Naive thymus-derived CD8-positive, alpha-beta T cell (primary cell): ENCODE data around the gene STX16. TPM values are rescaled to one million over a fixed set of nuclear protein-coding genes. Genes with fewer than 3 reads are reported as not detected.

Experiments used
- ATAC-seq, 2 donors: fragments of 150-1000 bp; cut with Tn5 transposase in 1 of 2; sonication (Bioruptor Pico), chemical (Tn5 transposase) in 1 of 2; 1 replicate in 1 of 2; 2 replicates in 1 of 2; pipeline ENCODE4 v1.10.0; 2021; ENCODE audit warnings: mild to moderate bottlenecking in 2 of 2, moderate library complexity in 2 of 2
- POLR2A ChIA-PET: fragments of 350-600 bp; sonication (Branson Sonifier 250); formaldehyde crosslinking; loops from one replicate; lab custom pipeline; 2021; ENCODE audit warnings: antibody characterized with exemption; lab: Charles Lee
- DNase-seq, 10 donors: peaks; one replicate each; pipeline versions ENCODE4 v3.0.0 to v3.0.0-alpha.2; 2020 to 2022
- H3K27ac Mint-ChIP-seq, 10 donors: one replicate each; pipeline ENCODE4 v1.8.0; 2020 to 2022; ENCODE audit warnings: mild to moderate bottlenecking in 10 of 10, mixed read lengths in 10 of 10, moderate library complexity in 4 of 10, inconsistent platforms in 1 of 10
- H3K27me3 Mint-ChIP-seq, 5 donors: one replicate each; pipeline ENCODE4 v1.8.0; 2021 to 2022; ENCODE audit warnings: mixed read lengths in 5 of 5
- H3K36me3 Mint-ChIP-seq, 3 donors: one replicate each; pipeline ENCODE4 v1.8.0; 2020 to 2022; ENCODE audit warnings: mixed read lengths in 3 of 3, mild to moderate bottlenecking in 2 of 3, inconsistent platforms in 1 of 3
- H3K4me1 Mint-ChIP-seq, 4 donors: one replicate each; pipeline ENCODE4 v1.8.0; 2021 to 2022; ENCODE audit warnings: mixed read lengths in 4 of 4
- H3K4me3 Mint-ChIP-seq, 10 donors: one replicate each; pipeline ENCODE4 v1.8.0; 2020 to 2022; ENCODE audit warnings: mild to moderate bottlenecking in 10 of 10, mixed read lengths in 10 of 10, moderate library complexity in 6 of 10, inconsistent platforms in 1 of 10
- H3K9me3 Mint-ChIP-seq, 9 donors: one replicate each; pipeline ENCODE4 v1.8.0; 2020 to 2022; ENCODE audit warnings: mixed read lengths in 9 of 9, mild to moderate bottlenecking in 3 of 9, inconsistent platforms in 1 of 9, moderate library complexity in 1 of 9
- polyA plus RNA-seq, 3 donors: library from polyadenylated mRNA; unstranded; fragments of 300-500 nt; fragmentation: Illumina TruSeq; gene quantifications; one replicate each; pipeline ENCODE4 v1.2.3, GENCODE V29; 2021
- total RNA-seq, 8 experiments: library from RNA in 2 of 8; stranded (reverse) in 2 of 8; gene quantifications; one replicate each; pipeline ENCODE4 v1.2.3 and lab custom pipeline; 2021 to 2026

Gene STX16
- total and polyA plus RNA-seq, 5 experiments from 2014 or later = 23.2 to 205 (median 35.9) TPM

- DNase-seq = no peak
- peaks cover 0 to 14% (median 3%) of the 10 kb centered on the region in 4 donors for H3K4me1 Mint-ChIP-seq
- peak overlapping the region in 2 of 10 donors; percentile 6 to 29 for H3K27ac Mint-ChIP-seq
- H3K9me3 Mint-ChIP-seq = no peaks in the 10 kb centered on the region
- H3K36me3 Mint-ChIP-seq = peaks cover 0 to 86% (median 19%) of the 10 kb centered on the region in 3 donors
- POLR2A ChIA-PET = no interaction called here
- ATAC-seq = no peak
- H3K27me3 Mint-ChIP-seq = no peaks in the 10 kb centered on the region
- H3K4me3 Mint-ChIP-seq = no peak overlapping the region
These were observed 22.0 kb downstream of the STX16 start for GRCh38 chr20:58673119-58673518.

GRCh38 chr20:58675146-58675584 lies 24.1 kb downstream of the STX16 start:
- ATAC-seq (no peak), DNase-seq (no peak)
- POLR2A ChIA-PET = interaction anchor here (1.0 kb wide), 1 partner anchor 12 kb away, joined by 3 read pairs; no protein-coding TSS in a partner anchor
- Mint-ChIP-seq H3K4me1 (peaks cover 0 to 6% (median 2%) of the 10 kb centered on the region in 4 donors), H3K27ac (no peak overlapping the region), H3K36me3 (peaks cover 0 to 90% (median 24%) of the 10 kb centered on the region in 3 donors), H3K9me3 (no peaks in the 10 kb centered on the region), H3K4me3 (no peak overlapping the region), H3K27me3 (no peaks in the 10 kb centered on the region)

GRCh38 chr20:58675641-58676040 lies 24.6 kb downstream of the STX16 start:
- peak overlapping the region in 1 of 10 donors; percentile 20 for H3K27ac Mint-ChIP-seq

GRCh38 chr20:58676161-58676560 lies 25.1 kb downstream of the STX16 start:
- ATAC-seq (no peak), DNase-seq (no peak)
- peaks cover 0 to 91% (median 23%) of the 10 kb centered on the region in 3 donors for H3K36me3 Mint-ChIP-seq
- POLR2A ChIA-PET = no interaction called here
- no peak overlapping the region for H3K4me3 Mint-ChIP-seq
- peak overlapping the region in 2 of 10 donors; percentile 20 to 57 for H3K27ac Mint-ChIP-seq
- no peaks in the 10 kb centered on the region for H3K9me3 Mint-ChIP-seq
- H3K4me1 Mint-ChIP-seq = peaks cover 0 to 6% (median 0%) of the 10 kb centered on the region in 4 donors
- H3K27me3 Mint-ChIP-seq = no peaks in the 10 kb centered on the region

More at GRCh38 chr20:58675641-58676040, 24.6 kb downstream of the STX16 start:
- H3K36me3 Mint-ChIP-seq = peaks cover 0 to 90% (median 23%) of the 10 kb centered on the region in 3 donors
- ATAC-seq (no peak), DNase-seq (no peak)
- POLR2A ChIA-PET = no interaction called here
- H3K9me3 Mint-ChIP-seq = no peaks in the 10 kb centered on the region
- peaks cover 0 to 6% (median 0%) of the 10 kb centered on the region in 4 donors for H3K4me1 Mint-ChIP-seq
- no peak overlapping the region for H3K4me3 Mint-ChIP-seq
- no peaks in the 10 kb centered on the region for H3K27me3 Mint-ChIP-seq

GRCh38 chr20:58677079-58677604 lies 26.1 kb downstream of the STX16 start:
- DNase-seq = no peak
- Mint-ChIP-seq H3K4me1 (peaks cover 0 to 6% (median 0%) of the 10 kb centered on the region in 4 donors), H3K27me3 (no peaks in the 10 kb centered on the region), H3K4me3 (no peak overlapping the region), H3K36me3 (peaks cover 0 to 84% (median 23%) of the 10 kb centered on the region in 3 donors), H3K27ac (peak overlapping the region in 1 of 10 donors; percentile 4), H3K9me3 (no peaks in the 10 kb centered on the region)
- POLR2A ChIA-PET = no interaction called here
- no peak for ATAC-seq

GRCh38 chr20:58677808-58678207 lies 26.7 kb downstream of the STX16 start:
- peak overlapping the region in 2 of 10 donors; percentile 40 to 80 for H3K27ac Mint-ChIP-seq
- DNase-seq = no peak
- no peaks in the 10 kb centered on the region for H3K27me3 Mint-ChIP-seq
- peaks cover 0 to 86% (median 23%) of the 10 kb centered on the region in 3 donors for H3K36me3 Mint-ChIP-seq
- no peaks in the 10 kb centered on the region for H3K9me3 Mint-ChIP-seq
- POLR2A ChIA-PET = no interaction called here
- H3K4me1 Mint-ChIP-seq = peaks cover 0 to 4% (median 0%) of the 10 kb centered on the region in 4 donors
- H3K4me3 Mint-ChIP-seq = no peak overlapping the region
- no peak for ATAC-seq

GRCh38 chr20:58678806-58679205 lies 27.7 kb downstream of the STX16 start:
- no peak for ATAC-seq
- POLR2A ChIA-PET = no interaction called here
- H3K27me3 Mint-ChIP-seq = no peaks in the 10 kb centered on the region
- peaks cover 0 to 80% (median 23%) of the 10 kb centered on the region in 3 donors for H3K36me3 Mint-ChIP-seq
- H3K27ac Mint-ChIP-seq = peak overlapping the region in 6 of 10 donors; percentile 0 to 70 (median 20)
- no peak overlapping the region for H3K4me3 Mint-ChIP-seq
- no peak for DNase-seq
- no peaks in the 10 kb centered on the region for H3K9me3 Mint-ChIP-seq
- H3K4me1 Mint-ChIP-seq = peaks cover 0 to 3% (median 0%) of the 10 kb centered on the region in 4 donors

- no peaks in the 10 kb centered on the region for H3K9me3 Mint-ChIP-seq
- no peaks in the 10 kb centered on the region for H3K27me3 Mint-ChIP-seq
- ATAC-seq (no peak), DNase-seq (no peak)
- no peaks in the 10 kb centered on the region for H3K4me1 Mint-ChIP-seq
- peaks cover 0 to 53% (median 9%) of the 10 kb centered on the region in 3 donors for H3K36me3 Mint-ChIP-seq
- POLR2A ChIA-PET = interaction anchor here (0.6 kb wide), 1 partner anchor 8 kb away, joined by 3 read pairs; no protein-coding TSS in a partner anchor
- H3K4me3 Mint-ChIP-seq = no peak overlapping the region
- H3K27ac Mint-ChIP-seq = peak overlapping the region in 1 of 10 donors; percentile 77
These were observed 31.8 kb downstream of the STX16 start for GRCh38 chr20:58682656-58683531.

GRCh38 chr20:58684291-58684690 lies 33.2 kb downstream of the STX16 start:
- no peaks in the 10 kb centered on the region for H3K27me3 Mint-ChIP-seq
- no peak overlapping the region for H3K4me3 Mint-ChIP-seq
- no peaks in the 10 kb centered on the region for H3K4me1 Mint-ChIP-seq
- no peak for ATAC-seq
- DNase-seq = no peak
- POLR2A ChIA-PET = no interaction called here
- H3K36me3 Mint-ChIP-seq = peaks cover 0 to 41% (median 6%) of the 10 kb centered on the region in 3 donors
- peak overlapping the region in 1 of 10 donors; percentile 19 for H3K27ac Mint-ChIP-seq
- H3K9me3 Mint-ChIP-seq = no peaks in the 10 kb centered on the region

GRCh38 chr20:58685988-58686387 lies 34.9 kb downstream of the STX16 start:
- Mint-ChIP-seq H3K9me3 (no peaks in the 10 kb centered on the region), H3K36me3 (peaks cover 0 to 27% (median 4%) of the 10 kb centered on the region in 3 donors), H3K4me1 (peaks cover 0 to 2% (median under 1%) of the 10 kb centered on the region in 4 donors), H3K4me3 (no peak overlapping the region), H3K27me3 (no peaks in the 10 kb centered on the region), H3K27ac (peak overlapping the region in 1 of 10 donors; percentile 7)
- DNase-seq (no peak), ATAC-seq (no peak)
- POLR2A ChIA-PET = no interaction called here

- H3K36me3 Mint-ChIP-seq = peaks cover 0 to 17% (median 4%) of the 10 kb centered on the region in 3 donors
- peaks cover under 1 to 9% (median 2%) of the 10 kb centered on the region in 4 donors for H3K4me1 Mint-ChIP-seq
- DNase-seq = no peak
- peak overlapping the region in 4 of 10 donors; percentile 4 to 32 (median 17) for H3K27ac Mint-ChIP-seq
- peak overlapping the region in 1 of 10 donors; percentile 55 for H3K4me3 Mint-ChIP-seq
- ATAC-seq = no peak
- H3K9me3 Mint-ChIP-seq = no peaks in the 10 kb centered on the region
- no peaks in the 10 kb centered on the region for H3K27me3 Mint-ChIP-seq
- POLR2A ChIA-PET = interaction anchor here (0.9 kb wide), 1 partner anchor 41 kb away, joined by 3 read pairs; no protein-coding TSS in a partner anchor
These were observed 37.3 kb downstream of the STX16 start for GRCh38 chr20:58688414-58688813.

GRCh38 chr20:58688840-58689239 lies 37.8 kb downstream of the STX16 start:
- ATAC-seq (no peak), DNase-seq (no peak)
- no peaks in the 10 kb centered on the region for H3K9me3 Mint-ChIP-seq
- H3K4me1 Mint-ChIP-seq = peaks cover 3 to 13% (median 5%) of the 10 kb centered on the region in 4 donors
- H3K27me3 Mint-ChIP-seq = no peaks in the 10 kb centered on the region
- POLR2A ChIA-PET = interaction anchor here (0.9 to 6.5 kb wide), 2 partner anchors 38 to 41 kb away, joined by 3 to 67 read pairs; partner anchors contain the start of gene STX16
- H3K4me3 Mint-ChIP-seq = no peak overlapping the region
- H3K27ac Mint-ChIP-seq = peak overlapping the region in 3 of 10 donors; percentile 3 to 47 (median 32)
- peaks cover 0 to 17% (median 4%) of the 10 kb centered on the region in 3 donors for H3K36me3 Mint-ChIP-seq
